ENCODE results near the gene ADAMTS2.

ADAMTS2 gene

DNA sequence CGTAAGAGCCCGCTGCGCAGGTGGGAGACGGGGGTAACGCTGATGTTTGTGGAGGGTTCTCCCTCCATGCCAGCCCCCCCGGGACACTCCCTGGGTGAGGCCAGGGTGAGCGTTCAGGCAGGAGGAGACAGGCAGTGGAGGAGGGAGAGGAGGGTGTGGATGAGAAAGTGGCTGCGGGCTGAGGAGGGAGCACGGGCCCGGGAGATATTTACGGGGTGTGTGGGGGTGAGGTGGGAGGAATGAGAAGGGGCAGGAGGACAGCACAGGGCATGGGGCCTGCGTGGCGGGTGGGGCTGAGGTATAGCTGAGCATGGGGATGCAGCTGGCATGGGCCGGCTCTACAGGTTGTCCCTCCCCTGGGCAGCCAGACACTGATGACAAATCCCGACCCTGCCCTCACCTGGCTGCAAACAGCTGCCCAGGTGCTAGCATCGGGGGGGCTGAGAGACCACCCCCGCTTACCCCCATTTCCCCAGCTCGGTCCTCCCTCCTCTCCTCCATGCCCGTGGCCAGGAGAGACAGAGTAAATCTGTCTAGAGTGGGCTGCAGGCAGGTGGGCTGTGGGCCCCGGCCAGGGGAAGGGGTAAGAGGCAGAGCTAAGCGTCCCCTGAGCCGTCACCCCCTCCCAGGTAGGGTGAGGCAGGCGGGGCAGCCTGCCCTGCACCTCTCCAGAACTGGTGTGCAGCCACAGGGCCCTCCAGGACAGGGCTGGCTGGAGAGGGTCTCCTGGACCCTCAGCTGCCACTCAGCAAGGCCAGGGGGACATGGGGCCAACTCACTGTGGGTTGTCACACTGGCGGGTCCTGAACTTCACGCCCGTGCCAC is 205.9 kb downstream of the ADAMTS2 start:
- no peak for DNase-seq (ENCODE audit: low read depth in 3 of 3)

DNA sequence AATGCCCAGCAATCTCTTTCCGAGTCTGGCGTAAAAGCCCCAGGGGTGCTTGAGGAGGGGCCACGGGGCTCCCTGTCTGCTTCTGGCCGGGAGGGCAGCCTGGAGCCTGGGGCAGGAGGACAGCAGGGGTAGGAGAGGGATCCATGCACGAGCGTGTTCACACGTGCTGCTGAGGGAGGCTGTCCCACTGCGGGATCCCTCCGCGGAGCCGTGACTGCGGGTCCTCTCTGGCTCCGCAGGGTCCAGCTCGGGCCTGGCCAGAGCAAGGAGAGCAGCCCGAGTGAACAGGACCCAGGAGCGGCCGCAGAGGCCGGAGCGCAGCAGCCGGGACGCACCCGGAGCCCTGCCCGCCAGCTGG is 206.7 kb downstream of the ADAMTS2 start:
- no peak for DNase-seq (ENCODE audit: low read depth in 3 of 3)

- no peak for DNase-seq (ENCODE audit: low read depth in 3 of 3)
Observed at GRCh38 chr5:179137643-179138567, 207.4 kb downstream of the ADAMTS2 start.

- no peak for DNase-seq (ENCODE audit: low read depth in 3 of 3)
Observed at GRCh38 chr5:179137016-179137642, 208.1 kb downstream of the ADAMTS2 start.

- DNase-seq (ENCODE audit: low read depth in 3 of 3): no peak
Observed at GRCh38 chr5:179135441-179136215, 209.6 kb downstream of the ADAMTS2 start.

DNA sequence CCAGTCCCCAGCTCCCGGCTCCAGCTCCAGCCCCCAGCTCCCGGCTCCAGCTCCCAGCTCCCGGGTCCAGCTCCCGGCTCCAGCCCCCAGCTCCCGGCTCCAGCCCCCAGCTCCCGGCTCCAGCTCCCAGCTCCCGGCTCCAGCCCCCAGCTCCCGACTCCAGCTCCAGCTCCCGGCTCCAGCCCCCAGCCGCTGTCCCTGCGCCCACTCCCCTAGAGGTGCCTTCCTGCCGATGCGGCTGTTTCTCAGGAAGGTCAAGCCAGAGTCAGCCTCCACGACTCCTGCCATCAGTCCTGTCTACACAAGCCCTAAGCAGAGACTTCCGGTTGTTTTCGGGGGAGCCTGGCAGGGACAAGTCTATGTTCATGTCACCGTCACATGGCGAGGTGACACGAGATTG is 210.3 kb downstream of the ADAMTS2 start:
- no peak for DNase-seq (ENCODE audit: low read depth in 3 of 3)

- no peak for DNase-seq (ENCODE audit: low read depth in 3 of 3)
Observed at GRCh38 chr5:179134511-179134910, 210.8 kb downstream of the ADAMTS2 start.

- no peak for DNase-seq (ENCODE audit: low read depth in 3 of 3)
Observed at GRCh38 chr5:179132586-179133355, 212.5 kb downstream of the ADAMTS2 start.

- no peak for DNase-seq (ENCODE audit: low read depth in 3 of 3)
Observed at GRCh38 chr5:179131886-179132585, 213.2 kb downstream of the ADAMTS2 start.

GRCh38 chr5:179131321-179131835 is 213.9 kb downstream of the ADAMTS2 start:
- DNase-seq (ENCODE audit: low read depth in 3 of 3): no peak

DNA sequence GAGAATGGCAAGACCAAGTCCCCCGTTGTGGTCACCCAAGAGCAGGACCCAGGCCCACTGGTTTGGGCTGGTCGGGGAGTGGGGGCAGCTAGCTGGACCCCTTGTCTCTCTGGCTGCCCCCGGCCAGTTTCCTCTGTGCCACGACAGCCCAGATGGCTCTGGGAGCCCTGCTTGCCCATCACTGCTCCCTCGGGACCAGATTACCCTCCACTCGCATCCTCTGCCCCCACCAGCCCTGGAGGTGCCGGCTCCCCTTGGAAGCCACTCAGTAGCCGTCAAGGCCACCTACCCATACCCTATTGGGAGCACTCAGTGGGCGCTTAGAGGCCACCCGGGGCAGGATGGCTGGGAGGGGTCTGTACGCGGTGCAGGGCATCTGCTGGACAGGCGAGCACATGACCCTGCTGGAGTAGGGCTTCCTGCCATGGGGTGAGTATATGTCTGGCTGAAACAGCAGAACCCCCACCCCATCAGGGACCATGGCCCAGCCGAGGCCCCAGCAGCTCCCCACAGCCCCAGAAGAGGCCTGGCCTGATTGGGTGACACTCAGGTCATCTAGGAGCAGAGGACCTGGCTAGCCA is 215.1 kb downstream of the ADAMTS2 start:
- DNase-seq (ENCODE audit: low read depth in 3 of 3): no peak

DNA sequence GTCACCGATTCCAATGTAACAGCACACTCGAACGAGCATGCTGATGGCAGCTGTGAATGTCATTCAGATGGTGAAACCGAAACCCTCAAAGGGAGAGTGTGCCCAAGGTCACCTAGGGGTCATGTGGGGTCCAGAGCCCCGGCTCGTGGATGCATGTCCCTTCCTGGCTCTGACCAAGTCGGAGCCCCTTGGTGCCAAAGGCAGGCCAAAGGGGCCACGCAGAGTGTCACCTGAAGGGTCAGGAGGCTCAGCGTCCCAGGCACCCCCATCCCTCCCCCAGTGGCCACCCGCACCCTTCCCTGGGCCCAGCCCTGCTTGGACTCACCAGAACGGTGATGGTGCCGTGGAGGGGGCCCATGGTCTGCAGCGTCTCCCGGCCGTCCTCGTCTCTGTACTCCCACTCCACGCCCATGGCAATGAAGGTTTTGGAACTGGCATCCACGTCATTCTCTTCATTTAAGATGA is 215.6 kb downstream of the ADAMTS2 start:
- DNase-seq (ENCODE audit: low read depth in 3 of 3): no peak

DNA sequence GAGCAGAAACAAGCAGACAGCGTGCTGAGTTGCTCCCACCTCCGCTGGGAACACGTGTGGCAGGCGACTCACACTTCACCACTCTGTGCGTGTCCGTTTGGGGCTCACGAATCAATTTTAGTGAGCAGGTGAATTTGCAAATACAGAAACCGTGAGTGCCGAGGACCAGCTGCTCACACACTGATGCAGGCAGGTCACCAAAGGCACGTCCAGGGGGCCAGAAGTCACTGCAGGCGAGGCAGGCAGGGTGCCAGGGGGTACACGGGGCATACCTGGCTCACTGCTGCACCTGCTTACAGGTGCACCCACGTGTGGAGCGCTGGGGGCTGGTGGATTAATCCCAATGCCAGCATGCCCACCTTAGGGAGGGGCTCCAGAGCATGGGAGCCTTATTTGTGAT is 216.3 kb downstream of the ADAMTS2 start:
- no peak for DNase-seq (ENCODE audit: low read depth in 3 of 3)

- DNase-seq (ENCODE audit: low read depth in 3 of 3): no peak
Observed at GRCh38 chr5:179128041-179128365, 217.3 kb downstream of the ADAMTS2 start.

DNA sequence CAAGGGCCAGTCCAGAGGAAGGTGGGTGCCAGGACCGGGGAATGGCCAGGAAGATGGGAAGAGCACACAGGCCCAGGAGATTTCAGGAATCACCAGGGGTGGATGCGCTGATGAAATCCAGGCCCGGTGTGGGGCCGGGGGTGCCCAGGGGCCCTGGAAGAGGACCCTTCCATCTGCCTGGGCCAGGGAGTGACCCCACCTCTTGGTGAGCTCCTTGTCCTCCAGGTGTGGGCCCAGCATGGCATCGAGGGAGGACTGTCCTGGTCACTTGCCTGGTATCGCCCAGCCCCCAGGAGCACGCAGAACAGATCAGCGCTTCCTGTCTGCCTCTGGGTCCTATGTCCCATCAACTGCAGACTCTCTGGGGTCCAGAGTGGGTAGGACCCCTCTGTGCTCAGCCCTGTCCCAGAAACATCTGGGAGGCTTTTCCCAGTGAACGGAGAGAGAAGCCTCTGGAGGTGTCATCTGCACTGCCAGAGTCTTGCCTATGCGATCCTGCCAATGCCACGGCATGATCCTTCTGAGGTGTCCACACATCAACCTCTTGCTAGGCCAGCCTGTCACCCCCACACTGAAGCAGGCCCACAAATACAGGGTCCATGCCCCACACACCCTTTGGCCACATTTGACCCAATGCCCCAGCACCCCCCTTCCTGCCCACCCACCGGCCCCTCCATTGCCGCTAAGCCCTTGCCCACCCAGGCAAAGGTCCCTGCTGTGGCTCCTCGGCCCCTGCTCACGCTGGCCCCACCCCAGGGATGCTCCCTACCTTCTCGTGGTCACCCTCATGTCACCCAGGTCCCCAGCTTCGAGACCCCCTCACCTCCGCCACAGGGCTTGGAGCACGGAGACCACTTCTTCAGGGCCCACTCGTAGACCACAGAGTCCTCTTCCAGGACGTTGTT is 217.9 kb downstream of the ADAMTS2 start:
- no peak for DNase-seq (ENCODE audit: low read depth in 3 of 3)

- DNase-seq (ENCODE audit: low read depth in 3 of 3): no peak
Observed at GRCh38 chr5:179126506-179126991, 218.7 kb downstream of the ADAMTS2 start.

DNA sequence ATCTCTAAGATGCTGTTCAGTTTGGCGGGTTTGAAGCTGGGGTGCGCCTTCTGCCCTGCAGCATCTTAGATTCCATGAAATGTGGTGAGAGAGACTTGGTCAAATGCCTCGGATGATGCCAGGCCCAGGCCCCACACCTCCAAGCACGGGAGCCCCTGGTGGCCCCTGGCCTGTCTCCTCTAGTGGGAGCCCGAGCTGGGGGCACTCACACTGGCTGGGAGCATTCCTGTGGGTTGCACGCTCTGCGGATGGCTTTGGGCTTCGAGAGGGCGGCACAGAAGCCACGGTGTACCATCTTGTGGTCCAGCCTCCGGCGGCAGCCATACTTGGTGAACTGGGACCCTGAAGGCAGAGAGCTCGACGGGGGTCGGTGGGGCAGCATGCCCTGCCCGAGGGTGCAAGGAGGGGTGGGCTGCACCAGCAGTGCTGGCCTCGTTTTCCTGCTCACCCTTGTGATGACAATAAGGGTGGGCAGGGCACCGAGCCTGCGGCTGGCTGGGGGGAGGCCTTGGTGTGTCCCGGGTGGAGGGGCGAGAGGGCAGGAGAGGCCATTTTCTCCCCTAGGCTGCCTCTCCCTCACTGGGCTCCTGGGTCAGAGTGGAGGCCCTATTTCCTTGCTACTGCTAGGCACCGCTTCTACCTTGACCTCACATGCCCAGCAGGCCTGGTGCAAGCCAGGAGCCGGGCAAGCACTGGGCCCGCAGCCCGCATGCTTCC is 219.3 kb downstream of the ADAMTS2 start:
- DNase-seq (ENCODE audit: low read depth in 3 of 3): no peak

All from stimulated activated CD4-positive, alpha-beta T cell treated with anti-CD3 and anti-CD28 coated beads, TNF-alpha, amount 100 ng/mL, for 48 hours (primary cell).